ENCODE measurements around the gene TNIP3. TPM values are rescaled to one million over a fixed set of nuclear protein-coding genes. Genes with fewer than 3 reads are reported as not detected.

Gene TNIP3
- total and polyA plus RNA-seq, 2 donors (not counting 1 experiment from before 2014, with no cell fraction given) = not detected

DNA sequence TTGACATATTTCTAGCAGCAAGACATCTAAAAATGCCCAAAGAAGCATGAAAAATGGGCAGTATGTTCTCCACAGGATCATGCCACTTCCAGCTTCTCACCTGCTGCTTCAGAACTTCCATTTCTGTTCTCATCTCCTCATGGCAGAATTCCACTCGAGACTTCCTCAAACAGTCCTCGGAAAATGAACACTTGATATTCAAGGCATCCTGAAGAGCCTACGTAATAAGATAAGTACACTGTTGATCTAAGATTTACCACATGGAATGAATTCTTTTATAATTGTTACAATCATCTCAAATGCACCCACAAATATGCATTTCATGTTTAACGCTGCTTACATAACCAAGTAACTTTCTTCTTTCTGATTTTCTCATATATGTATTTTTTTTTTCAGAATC lies 14.1 kb downstream of the TNIP3 start:
- ATAC-seq (ENCODE audit: low read depth) (no peak), DNase-seq (no peak)
- Histone ChIP-seq H3K79me2 (ENCODE audit: control insufficient read depth, insufficient read depth, low read length) (no peaks in the 10 kb centered on the region), H2AFZ (ENCODE audit: insufficient read depth, low read depth, low read length, poor library complexity, severe bottlenecking) (no peak overlapping the region), H3K36me3 (replicated peaks in 1 of 2; ENCODE audit: control extremely low read depth in 1 of 2, control insufficient read depth in 1 of 2, extremely low read depth in 1 of 2, insufficient read depth in 2 of 2, low read length in 1 of 2) (no peaks in the 10 kb centered on the region), H4K20me1 (ENCODE audit: control insufficient read depth, insufficient read depth, low read length, poor library complexity, severe bottlenecking) (no peaks in the 10 kb centered on the region), H3K4me3 (ENCODE audit: control extremely low read depth in 1 of 5, extremely low read depth in 1 of 5, insufficient read depth in 1 of 5, low read depth in 2 of 5, low read length in 4 of 5) (no peak overlapping the region), H3K4me1 (ENCODE audit: control insufficient read depth in 2 of 2, insufficient read depth in 2 of 2, low read length in 2 of 2) (no peaks in the 10 kb centered on the region), H3K9ac (ENCODE audit: low read length) (no peak overlapping the region), H3K9me3 (ENCODE audit: control extremely low read depth in 1 of 3, control insufficient read depth in 2 of 3, insufficient read depth in 1 of 3, low read length in 2 of 3) (no peaks in the 10 kb centered on the region), H3K27me3 (replicated peaks in 1 of 4; ENCODE audit: control extremely low read depth in 1 of 4, control insufficient read depth in 3 of 4, insufficient read depth in 4 of 4, low read length in 3 of 4) (peaks cover 0 to 2% (median 0%) of the 10 kb centered on the region in 4 experiments), H3K4me2 (replicated peaks; ENCODE audit: low read depth, low read length, poor library complexity, severe bottlenecking) (no peak overlapping the region), H3K27ac (ENCODE audit: low read length in 2 of 2) (no peak overlapping the region)
- no peaks in the 10 kb centered on the region for H3K4me1 Mint-ChIP-seq
- H3K4me3 Mint-ChIP-seq = no peak overlapping the region
- no peak for TF ChIP-seq EZH2 (IDR thresholded peaks at IDR 0.05; ENCODE audit: borderline replicate concordance, insufficient read depth, low read depth, low read length, poor library complexity, severe bottlenecking)
- TF ChIP-seq, protein P1, sequence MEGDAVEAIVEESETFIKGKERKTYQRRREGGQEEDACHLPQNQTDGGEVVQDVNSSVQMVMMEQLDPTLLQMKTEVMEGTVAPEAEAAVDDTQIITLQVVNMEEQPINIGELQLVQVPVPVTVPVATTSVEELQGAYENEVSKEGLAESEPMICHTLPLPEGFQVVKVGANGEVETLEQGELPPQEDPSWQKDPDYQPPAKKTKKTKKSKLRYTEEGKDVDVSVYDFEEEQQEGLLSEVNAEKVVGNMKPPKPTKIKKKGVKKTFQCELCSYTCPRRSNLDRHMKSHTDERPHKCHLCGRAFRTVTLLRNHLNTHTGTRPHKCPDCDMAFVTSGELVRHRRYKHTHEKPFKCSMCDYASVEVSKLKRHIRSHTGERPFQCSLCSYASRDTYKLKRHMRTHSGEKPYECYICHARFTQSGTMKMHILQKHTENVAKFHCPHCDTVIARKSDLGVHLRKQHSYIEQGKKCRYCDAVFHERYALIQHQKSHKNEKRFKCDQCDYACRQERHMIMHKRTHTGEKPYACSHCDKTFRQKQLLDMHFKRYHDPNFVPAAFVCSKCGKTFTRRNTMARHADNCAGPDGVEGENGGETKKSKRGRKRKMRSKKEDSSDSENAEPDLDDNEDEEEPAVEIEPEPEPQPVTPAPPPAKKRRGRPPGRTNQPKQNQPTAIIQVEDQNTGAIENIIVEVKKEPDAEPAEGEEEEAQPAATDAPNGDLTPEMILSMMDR (IDR thresholded peaks at IDR 0.05) = no peak
- WGBS (ENCODE audit: insufficient coverage) = no CpG with 5 or more reads among the region's 4 CpGs
- H3K27ac Mint-ChIP-seq = no peak overlapping the region
- intact Hi-C loops (cut with micrococcal nuclease) = no loop called here
- ChIA-PET CTCF (no interaction called here), POLR2A (no interaction called here)
- no peaks in the 10 kb centered on the region for H3K9me3 Mint-ChIP-seq (ENCODE audit: insufficient read depth)
- peaks cover 12% of the 10 kb centered on the region for H3K27me3 Mint-ChIP-seq

DNA sequence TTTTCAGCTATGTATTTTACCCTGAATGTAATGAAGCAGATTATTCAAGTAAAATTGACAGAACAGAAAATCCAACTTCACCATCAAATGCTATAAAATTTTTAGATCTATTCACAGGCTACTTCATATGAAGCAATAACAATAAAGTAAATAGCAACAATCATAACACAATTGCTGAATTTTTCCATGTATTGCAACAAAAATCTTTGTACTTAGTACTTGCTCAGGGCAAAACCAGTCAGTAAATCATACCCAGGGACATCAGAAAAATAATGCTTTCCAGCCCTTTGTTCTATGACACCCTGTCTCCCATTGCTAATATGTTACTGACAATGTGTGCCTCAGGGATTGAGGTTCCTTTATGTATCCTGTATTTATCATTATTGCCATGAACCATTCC lies 15.5 kb downstream of the TNIP3 start:
- Histone ChIP-seq H3K4me3 (ENCODE audit: control extremely low read depth in 1 of 5, extremely low read depth in 1 of 5, insufficient read depth in 1 of 5, low read depth in 2 of 5, low read length in 4 of 5) (no peak overlapping the region), H2AFZ (ENCODE audit: insufficient read depth, low read depth, low read length, poor library complexity, severe bottlenecking) (no peak overlapping the region), H4K20me1 (ENCODE audit: control insufficient read depth, insufficient read depth, low read length, poor library complexity, severe bottlenecking) (no peaks in the 10 kb centered on the region), H3K27me3 (replicated peaks in 1 of 4; ENCODE audit: control extremely low read depth in 1 of 4, control insufficient read depth in 3 of 4, insufficient read depth in 4 of 4, low read length in 3 of 4) (no peaks in the 10 kb centered on the region), H3K4me2 (replicated peaks; ENCODE audit: low read depth, low read length, poor library complexity, severe bottlenecking) (no peak overlapping the region), H3K36me3 (replicated peaks in 1 of 2; ENCODE audit: control extremely low read depth in 1 of 2, control insufficient read depth in 1 of 2, extremely low read depth in 1 of 2, insufficient read depth in 2 of 2, low read length in 1 of 2) (no peaks in the 10 kb centered on the region), H3K79me2 (ENCODE audit: control insufficient read depth, insufficient read depth, low read length) (no peaks in the 10 kb centered on the region), H3K4me1 (ENCODE audit: control insufficient read depth in 2 of 2, insufficient read depth in 2 of 2, low read length in 2 of 2) (no peaks in the 10 kb centered on the region), H3K9ac (ENCODE audit: low read length) (no peak overlapping the region), H3K9me3 (ENCODE audit: control extremely low read depth in 1 of 3, control insufficient read depth in 2 of 3, insufficient read depth in 1 of 3, low read length in 2 of 3) (no peaks in the 10 kb centered on the region), H3K27ac (ENCODE audit: low read length in 2 of 2) (no peak overlapping the region)
- no peaks in the 10 kb centered on the region for H3K9me3 Mint-ChIP-seq (ENCODE audit: insufficient read depth)
- CTCF ChIA-PET = no interaction called here
- POLR2A ChIA-PET = no interaction called here
- TF ChIP-seq EZH2 (IDR thresholded peaks at IDR 0.05; ENCODE audit: borderline replicate concordance, insufficient read depth, low read depth, low read length, poor library complexity, severe bottlenecking) = no peak
- TF ChIP-seq, protein P1 (IDR thresholded peaks at IDR 0.05) = no peak
- DNase-seq = no peak
- no peak for ATAC-seq (ENCODE audit: low read depth)
- peaks cover 4% of the 10 kb centered on the region for H3K27me3 Mint-ChIP-seq
- H3K27ac Mint-ChIP-seq = no peak overlapping the region
- H3K4me1 Mint-ChIP-seq = no peaks in the 10 kb centered on the region
- intact Hi-C loops (cut with micrococcal nuclease) = no loop called here
- no peak overlapping the region for H3K4me3 Mint-ChIP-seq
